ENCODE data around the gene ANKK1.

- TF ChIP-seq, protein P1, sequence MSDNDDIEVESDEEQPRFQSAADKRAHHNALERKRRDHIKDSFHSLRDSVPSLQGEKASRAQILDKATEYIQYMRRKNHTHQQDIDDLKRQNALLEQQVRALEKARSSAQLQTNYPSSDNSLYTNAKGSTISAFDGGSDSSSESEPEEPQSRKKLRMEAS (IDR thresholded peaks at IDR 0.05), result no peak
- TF ChIP-seq SP1 (IDR thresholded peaks at IDR 0.05; ENCODE audit: low read depth) (no peak), JUND (IDR thresholded peaks at IDR 0.05) (no peak), YY1 (IDR thresholded peaks at IDR 0.05; ENCODE audit: extremely low read depth, insufficient replicate concordance, low read depth, low read length) (no peak), SIN3A (IDR thresholded peaks at IDR 0.05; ENCODE audit: low read depth) (no peak)
- TF ChIP-seq, protein P2, sequence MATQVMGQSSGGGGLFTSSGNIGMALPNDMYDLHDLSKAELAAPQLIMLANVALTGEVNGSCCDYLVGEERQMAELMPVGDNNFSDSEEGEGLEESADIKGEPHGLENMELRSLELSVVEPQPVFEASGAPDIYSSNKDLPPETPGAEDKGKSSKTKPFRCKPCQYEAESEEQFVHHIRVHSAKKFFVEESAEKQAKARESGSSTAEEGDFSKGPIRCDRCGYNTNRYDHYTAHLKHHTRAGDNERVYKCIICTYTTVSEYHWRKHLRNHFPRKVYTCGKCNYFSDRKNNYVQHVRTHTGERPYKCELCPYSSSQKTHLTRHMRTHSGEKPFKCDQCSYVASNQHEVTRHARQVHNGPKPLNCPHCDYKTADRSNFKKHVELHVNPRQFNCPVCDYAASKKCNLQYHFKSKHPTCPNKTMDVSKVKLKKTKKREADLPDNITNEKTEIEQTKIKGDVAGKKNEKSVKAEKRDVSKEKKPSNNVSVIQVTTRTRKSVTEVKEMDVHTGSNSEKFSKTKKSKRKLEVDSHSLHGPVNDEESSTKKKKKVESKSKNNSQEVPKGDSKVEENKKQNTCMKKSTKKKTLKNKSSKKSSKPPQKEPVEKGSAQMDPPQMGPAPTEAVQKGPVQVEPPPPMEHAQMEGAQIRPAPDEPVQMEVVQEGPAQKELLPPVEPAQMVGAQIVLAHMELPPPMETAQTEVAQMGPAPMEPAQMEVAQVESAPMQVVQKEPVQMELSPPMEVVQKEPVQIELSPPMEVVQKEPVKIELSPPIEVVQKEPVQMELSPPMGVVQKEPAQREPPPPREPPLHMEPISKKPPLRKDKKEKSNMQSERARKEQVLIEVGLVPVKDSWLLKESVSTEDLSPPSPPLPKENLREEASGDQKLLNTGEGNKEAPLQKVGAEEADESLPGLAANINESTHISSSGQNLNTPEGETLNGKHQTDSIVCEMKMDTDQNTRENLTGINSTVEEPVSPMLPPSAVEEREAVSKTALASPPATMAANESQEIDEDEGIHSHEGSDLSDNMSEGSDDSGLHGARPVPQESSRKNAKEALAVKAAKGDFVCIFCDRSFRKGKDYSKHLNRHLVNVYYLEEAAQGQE (IDR thresholded peaks at IDR 0.05; ENCODE audit: low read depth), result no peak
Measured at GRCh38 chr11:113382121-113382520, 5.5 kb upstream of the ANKK1 start.

Measured in HCT116 (cell line).